Pancreas (tissue), 10 donors: Measurements from ENCODE around the gene ZIC4. TPM values are rescaled to one million over a fixed set of nuclear protein-coding genes. Genes with fewer than 3 reads are reported as not detected.

Experiments
- ATAC-seq, 4 donors: fragments of 200-7000 bp; cut with Tn5 transposase; one replicate each; pipeline versions ENCODE4 v1.8.0 to v1.9.1; 2020; ENCODE audit warnings: mild to moderate bottlenecking in 4 of 4, moderate library complexity in 4 of 4
- DNase-seq, 6 donors: peaks; one replicate each; pipeline ENCODE4 v3.0.0-alpha.2; 2020
- FAIRE-seq: peaks from 2 replicates; lab custom pipeline; 2012; peaks lifted over from hg19 to GRCh38; lab: Jason Lieb, UNC
- H3K27ac ChIP-seq, 4 donors: fragments of 200-600 bp; sonication (generic); 1 replicate in 3 of 4; 2 replicates in 1 of 4; pipeline versions ENCODE4 v1.5.0 to v1.8.0; 2020
- H3K27me3 ChIP-seq, 4 donors: fragments of 200-600 bp; one replicate each; pipeline ENCODE4 v1.8.0; 2021
- H3K36me3 ChIP-seq, 3 donors: fragments of 200-600 bp; sonication (generic) in 1 of 3; one replicate each; pipeline versions ENCODE4 v1.5.0 to v1.8.0; 2020 to 2021
- H3K4me1 ChIP-seq, 3 donors: fragments of 200-600 bp; one replicate each; pipeline ENCODE4 v1.8.0; 2021
- H3K4me3 ChIP-seq, 4 donors: fragments of 200-600 bp; sonication (generic) in 2 of 4; one replicate each; pipeline versions ENCODE4 v1.5.0 to v1.8.0; 2020 to 2021
- H3K9me3 ChIP-seq, 4 donors: fragments of 200-600 bp; one replicate each; pipeline ENCODE4 v1.8.0; 2021
- CTCF ChIP-seq, 4 donors: fragments of 200-600 bp; sonication (generic) in 3 of 4; IDR thresholded peaks; one replicate each; pipeline versions ENCODE4 v1.5.0 to v1.8.0; 2021; ENCODE audit warnings: antibody characterized with exemption in 4 of 4
- WGBS, 2 donors: extraction: QIAGEN DNeasy Blood & Tissue Kit; methylation state at CpG; one replicate each; pipeline ENCODE4 v1.1.7; 2013; 5-methylcytosine and 5-hydroxymethylcytosine counted together
- intact Hi-C, 3 donors: fragments of 100-400 bp; cut with DNase I; formaldehyde crosslinking; loops; one replicate each; pipeline versions ENCODE4 v1.11.1 to v1.14.2; 2022
- polyA plus RNA-seq, 2 donors: library from polyadenylated mRNA; stranded (reverse); fragments of 200-250 nt; gene quantifications; one replicate each; pipeline ENCODE4 v1.2.3, GENCODE V29; 2013
- total RNA-seq, 6 donors: library from RNA; stranded (reverse); fragmentation: NEBNext Ultra II Directional in 4 of 6; extraction: Animal tissue kit (Norgen Biotek cat#: 25700) in 4 of 6; gene quantifications; one replicate each; pipeline versions ENCODE4 v1.2.1 to v1.2.4, GENCODE V29; 2021 to 2023
- donor health status: healthy with polysubstance abuse.
- donor health status: DM: no; HTN: no; CAD: no; lungs with moderate emphysema.
- donor health status: DM: no; HTN: no; CAD: no.
- donor health status: control.
- donor health status: control.
- donor health status: Bipolar disorder and iron deficiency.
- donor health status: DM: yes; HTN: yes; CAD: no.
- donor health status: DM: no; HTN: no; CAD: no.
- donor health status: DM: no; HTN: no; CAD: no.
- donor health status: DM: yes; HTN: yes; CAD: no.

ZIC4 gene
- total and polyA plus RNA-seq, 8 donors, result not detected

DNA sequence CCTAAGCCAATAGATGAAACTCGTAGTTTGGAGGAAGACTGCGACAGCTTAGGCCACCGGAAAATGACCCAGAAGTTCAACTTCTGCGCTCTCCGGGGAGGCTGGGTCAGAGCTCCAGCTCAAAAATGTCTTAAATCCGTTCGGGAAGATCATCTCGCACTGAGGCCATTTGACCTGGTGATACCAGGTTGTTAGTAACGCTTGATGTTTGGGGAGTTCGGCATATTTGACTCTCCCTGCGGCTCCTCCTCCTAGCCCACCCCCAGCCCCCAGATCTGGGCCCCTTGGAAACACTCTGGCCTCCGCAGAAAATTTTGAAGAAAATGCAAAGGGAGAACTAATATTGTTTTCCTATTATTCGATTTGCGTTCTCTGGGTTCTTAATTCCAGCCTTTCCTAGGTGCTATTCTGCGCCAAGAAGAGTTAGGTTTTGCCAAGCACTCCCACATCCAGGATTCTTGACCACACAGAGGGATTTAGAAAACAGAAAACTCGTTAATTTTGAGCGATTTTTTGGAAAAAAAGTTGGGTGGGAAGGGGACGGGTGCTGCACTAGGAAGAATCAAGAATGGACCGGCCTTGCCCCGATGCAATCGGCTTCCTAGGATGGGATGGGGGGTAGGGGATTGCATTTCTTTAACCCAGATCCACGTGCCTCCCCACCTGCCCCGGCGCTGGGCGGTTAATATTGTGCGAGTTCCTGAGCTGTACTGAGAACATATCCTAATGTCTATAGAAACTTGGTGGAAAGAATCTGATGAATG is 50.0 kb downstream of the ZIC4 start:
- WGBS, 2 donors, result 4 to 5% methylated on average over 26 of the region's 26 CpGs
- H3K27me3 ChIP-seq, result peaks cover 11 to 77% (median 28%) of the 10 kb centered on the region in 4 donors
- ATAC-seq, result no peak

GRCh38 chr3:147355753-147356090 is 50.6 kb downstream of the ZIC4 start:
- peaks cover 11 to 75% (median 28%) of the 10 kb centered on the region in 4 donors for H3K27me3 ChIP-seq
- H3K4me1 ChIP-seq, result no peaks in the 10 kb centered on the region
- no peaks in the 10 kb centered on the region for H3K36me3 ChIP-seq
- DNase-seq (no peak), FAIRE-seq (no peak), ATAC-seq (no peak)
- 8 to 14% methylated on average over 4 of the region's 4 CpGs for WGBS, 2 donors
- intact Hi-C loops, result no loop called here
- no peaks in the 10 kb centered on the region for H3K9me3 ChIP-seq
- H3K4me3 ChIP-seq, result no peak overlapping the region
- TF ChIP-seq CTCF (IDR thresholded peaks at IDR 0.05), result no peak
- H3K27ac ChIP-seq, result no peak overlapping the region

More for the DNA sequence above, 50.0 kb downstream of the ZIC4 start:
- no peak for TF ChIP-seq CTCF (IDR thresholded peaks at IDR 0.05)
- Histone ChIP-seq H3K27ac (no peak overlapping the region), H3K4me1 (no peaks in the 10 kb centered on the region), H3K4me3 (no peak overlapping the region), H3K9me3 (no peaks in the 10 kb centered on the region), H3K36me3 (no peaks in the 10 kb centered on the region)
- intact Hi-C loops, result no loop called here
- no peak for DNase-seq
- FAIRE-seq, result no peak

GRCh38 chr3:147355084-147355752 is 51.1 kb downstream of the ZIC4 start:
- ATAC-seq, result no peak
- H3K27ac ChIP-seq, result no peak overlapping the region
- no peak for DNase-seq
- no peaks in the 10 kb centered on the region for H3K9me3 ChIP-seq
- H3K27me3 ChIP-seq, result peaks cover 11 to 74% (median 28%) of the 10 kb centered on the region in 4 donors
- intact Hi-C loops, result no loop called here
- no peak for FAIRE-seq
- no peaks in the 10 kb centered on the region for H3K4me1 ChIP-seq
- no peaks in the 10 kb centered on the region for H3K36me3 ChIP-seq
- WGBS, 2 donors, result 7% methylated on average over 18 of the region's 18 CpGs
- no peak for TF ChIP-seq CTCF (IDR thresholded peaks at IDR 0.05)
- no peak overlapping the region for H3K4me3 ChIP-seq

DNA sequence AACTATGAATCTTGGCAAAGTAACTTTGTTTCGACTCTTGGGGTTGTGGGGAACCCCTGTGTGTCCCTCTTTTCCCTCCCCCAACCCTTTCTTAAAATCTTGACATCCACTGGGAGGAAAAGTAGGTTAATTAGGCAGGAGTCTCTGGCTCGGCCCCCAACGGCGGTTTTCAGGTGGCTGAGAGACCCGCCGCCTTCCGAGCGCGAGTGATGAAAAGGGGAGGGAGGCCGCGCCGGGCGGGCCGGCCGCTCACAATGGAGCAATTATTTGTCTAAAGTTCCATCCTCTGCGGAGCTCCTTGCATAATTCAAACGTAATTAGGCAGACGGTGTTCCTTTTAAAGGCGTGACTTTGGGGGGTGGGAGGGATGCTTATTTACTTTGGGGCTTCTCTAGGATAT is 51.7 kb downstream of the ZIC4 start:
- WGBS, 2 donors, result 8 to 10% methylated on average over 19 of the region's 19 CpGs
- FAIRE-seq (no peak), ATAC-seq (no peak), DNase-seq (no peak)
- intact Hi-C loops, result no loop called here
- no peaks in the 10 kb centered on the region for H3K36me3 ChIP-seq
- peaks cover 11 to 68% (median 28%) of the 10 kb centered on the region in 4 donors for H3K27me3 ChIP-seq
- no peaks in the 10 kb centered on the region for H3K4me1 ChIP-seq
- H3K27ac ChIP-seq, result no peak overlapping the region
- H3K9me3 ChIP-seq, result no peaks in the 10 kb centered on the region
- TF ChIP-seq CTCF (IDR thresholded peaks at IDR 0.05), result no peak
- H3K4me3 ChIP-seq, result no peak overlapping the region

GRCh38 chr3:147351301-147351700 is 55.0 kb downstream of the ZIC4 start:
- no peaks in the 10 kb centered on the region for H3K4me1 ChIP-seq
- H3K27ac ChIP-seq, result no peak overlapping the region
- no peaks in the 10 kb centered on the region for H3K9me3 ChIP-seq
- no peak overlapping the region for H3K4me3 ChIP-seq
- H3K36me3 ChIP-seq, result no peaks in the 10 kb centered on the region
- peaks cover 5 to 39% (median 13%) of the 10 kb centered on the region in 4 donors for H3K27me3 ChIP-seq
- 43 to 49% methylated on average over 2 of the region's 2 CpGs for WGBS, 2 donors
- intact Hi-C loops, result no loop called here
- no peak for FAIRE-seq
- no peak for ATAC-seq
- no peak for DNase-seq
- TF ChIP-seq CTCF (IDR thresholded peaks at IDR 0.05), result no peak
